Right lobe of liver (tissue), 6 donors: Measurements from ENCODE around the gene FXYD1. TPM values are rescaled to one million over a fixed set of nuclear protein-coding genes. Genes with fewer than 3 reads are reported as not detected.

ENCODE experiments used
- ATAC-seq, 4 donors: fragments of 200-7000 bp; cut with Tn5 transposase; one replicate each; pipeline ENCODE4 v1.9.1; 2020; ENCODE audit warnings: mild to moderate bottlenecking in 4 of 4, moderate library complexity in 4 of 4
- DNase-seq, 3 donors: peaks; one replicate each; pipeline ENCODE4 v3.0.0-alpha.2; 2020
- H3K27ac ChIP-seq, 3 donors: fragments of 200-600 bp; one replicate each; pipeline ENCODE4 v1.8.0; 2022
- H3K27me3 ChIP-seq, 2 donors: fragments of 200-600 bp; one replicate each; pipeline ENCODE4 v1.8.0; 2022
- H3K36me3 ChIP-seq, 4 donors: fragments of 200-600 bp; sonication (generic) in 1 of 4; one replicate each; pipeline versions ENCODE4 v1.5.1 to v1.8.0; 2017 to 2022; ENCODE audit warnings: control low read depth in 1 of 4
- H3K4me1 ChIP-seq, 4 donors: fragments of 200-600 bp; sonication (generic) in 1 of 4; one replicate each; pipeline versions ENCODE4 v1.5.1 to v1.8.0; 2017 to 2022; ENCODE audit warnings: control low read depth in 1 of 4
- H3K4me3 ChIP-seq, 3 donors: fragments of 200-600 bp; one replicate each; pipeline ENCODE4 v1.8.0; 2022
- H3K9me3 ChIP-seq, 4 donors: fragments of 200-600 bp; sonication (generic) in 1 of 4; one replicate each; pipeline versions ENCODE4 v1.5.1 to v1.8.0; 2017 to 2022; ENCODE audit warnings: control low read depth in 1 of 4
- CTCF ChIP-seq, 4 donors: fragments of 200-600 bp in 3 of 4; fragments of 450-650 bp in 1 of 4; IDR thresholded peaks; one replicate each; pipeline versions ENCODE4 v1.5.1 to v1.8.0; 2016 to 2022; ENCODE audit warnings: antibody characterized with exemption in 4 of 4, mild to moderate bottlenecking in 2 of 4
- POLR2A ChIP-seq: fragments of 450-650 bp; IDR thresholded peaks from one replicate; pipeline ENCODE4 v1.6.1; 2017; ENCODE audit warnings: antibody characterized with exemption, mild to moderate bottlenecking
- WGBS: methylation state at CpG from one replicate; pipeline ENCODE4 v1.1.6; 2018; ENCODE audit warnings: low coverage, low lambda C conversion rate; ENCODE audit not compliant: insufficient coverage; ENCODE audit errors: missing lambda C conversion rate; 5-methylcytosine and 5-hydroxymethylcytosine counted together
- intact Hi-C, 2 donors: fragments of 100-400 bp; cut with DNase I; formaldehyde crosslinking; loops; one replicate each; pipeline versions ENCODE4 v1.11.2 to v1.14.1; 2022
- total RNA-seq, 6 experiments: library from RNA; depleted of rRNA in 2 of 6; stranded (reverse); fragments of >200 nt in 2 of 6; fragmentation: NEBNext Ultra II Directional in 3 of 6; extraction: Animal tissue kit (Norgen Biotek cat#: 25700) in 3 of 6; gene quantifications; one replicate each; pipeline versions ENCODE4 v1.1.0 to v1.2.4, GENCODE V29; 2016 to 2023
- donor health status: DM: no; HTN: yes; CAD: no.
- donor health status: DM: no; HTN: no; CAD: no.
- donor health status: DM: no; HTN: no; CAD: no.
- donor health status: DM: no; HTN: yes; CAD: no.
- donor health status: DM: no; HTN: yes; CAD: no.

FXYD1 gene
- total RNA-seq, 6 experiments from 2014 or later, result 38.9 to 263 (median 140) TPM

- intact Hi-C loops, result no loop called here
- peaks cover 0 to 7% (median 0%) of the 10 kb centered on the region in 4 donors for H3K4me1 ChIP-seq
- H3K27me3 ChIP-seq, result no peaks in the 10 kb centered on the region
- H3K36me3 ChIP-seq, result no peaks in the 10 kb centered on the region
- ATAC-seq (peak in 2 of 4 donors; percentile 2), DNase-seq (peak in 1 of 3 donors; percentile 29)
- peak overlapping the region in 1 of 3 donors; percentile 31 for H3K27ac ChIP-seq
- no peaks in the 10 kb centered on the region for H3K9me3 ChIP-seq
- H3K4me3 ChIP-seq, result no peak overlapping the region
- TF ChIP-seq CTCF (IDR thresholded peaks at IDR 0.05) (no peak), POLR2A (no peak)
- 20% methylated on average over 1 of the region's 14 CpGs for WGBS
Observed at GRCh38 chr19:35119091-35119490, 19.5 kb upstream of the FXYD1 start.

GRCh38 chr19:35119578-35120155 is 19.0 kb upstream of the FXYD1 start:
- Histone ChIP-seq H3K27ac (peak overlapping the region in 1 of 3 donors; percentile 31), H3K4me1 (peaks cover 0 to 3% (median 0%) of the 10 kb centered on the region in 4 donors), H3K4me3 (no peak overlapping the region), H3K36me3 (no peaks in the 10 kb centered on the region), H3K27me3 (no peaks in the 10 kb centered on the region), H3K9me3 (no peaks in the 10 kb centered on the region)
- intact Hi-C loops, result no loop called here
- 51% methylated on average over 8 of the region's 9 CpGs for WGBS
- ATAC-seq (peak in 2 of 4 donors; percentile 53 to 57), DNase-seq (peak in 1 of 3 donors; percentile 63)
- TF ChIP-seq POLR2A, result no peak
- TF ChIP-seq CTCF (IDR thresholded peaks at IDR 0.05), result no peak

GRCh38 chr19:35120492-35120891 is 18.1 kb upstream of the FXYD1 start:
- WGBS, result 72% methylated on average over 5 of the region's 7 CpGs
- TF ChIP-seq CTCF (IDR thresholded peaks at IDR 0.05), result no peak
- TF ChIP-seq POLR2A, result no peak
- intact Hi-C loops, result no loop called here
- H3K27me3 ChIP-seq, result no peaks in the 10 kb centered on the region
- no peaks in the 10 kb centered on the region for H3K9me3 ChIP-seq
- no peak overlapping the region for H3K27ac ChIP-seq
- DNase-seq, result no peak
- H3K36me3 ChIP-seq, result no peaks in the 10 kb centered on the region
- ATAC-seq, result peak in 1 of 4 donors; percentile 2
- H3K4me1 ChIP-seq, result no peaks in the 10 kb centered on the region
- no peak overlapping the region for H3K4me3 ChIP-seq

- ATAC-seq (peak in 1 of 4 donors; percentile 4), DNase-seq (no peak)
- intact Hi-C loops, result no loop called here
- no peaks in the 10 kb centered on the region for H3K9me3 ChIP-seq
- no peak overlapping the region for H3K27ac ChIP-seq
- no peaks in the 10 kb centered on the region for H3K36me3 ChIP-seq
- H3K27me3 ChIP-seq, result no peaks in the 10 kb centered on the region
- TF ChIP-seq CTCF (IDR thresholded peaks at IDR 0.05), result no peak
- TF ChIP-seq POLR2A, result no peak
- WGBS, result 73% methylated on average over 3 of the region's 7 CpGs
- no peak overlapping the region for H3K4me3 ChIP-seq
- no peaks in the 10 kb centered on the region for H3K4me1 ChIP-seq
Observed at GRCh38 chr19:35120898-35121297, 17.7 kb upstream of the FXYD1 start.
